ENCODE measurements around the gene PAN3. TPM values are rescaled to one million over a fixed set of nuclear protein-coding genes. Genes with fewer than 3 reads are reported as not detected.

Gene PAN3
- total and polyA plus RNA-seq, 2 of the 8 experiments (the other 6 are each of a cell fraction or from before 2014, with no cell fraction given), result 12.7 to 39.3 TPM

- Histone ChIP-seq H3K79me1 (ENCODE audit: low read depth, low read length) (no peaks in the 10 kb centered on the region; the same call in 1 of the 2 replicates), H4K20me1 (replicated peaks in 1 of 2; ENCODE audit: control insufficient read depth in 1 of 2, insufficient read depth in 2 of 2, low read length in 2 of 2) (peaks cover 0 to 7% of the 10 kb centered on the region in 2 experiments), H3K9ac (replicated peaks in 1 of 4; ENCODE audit: extremely low read depth in 1 of 4, low read depth in 3 of 4, low read length in 3 of 4) (peak overlapping the region; percentile 62 to 77 (median 67)), H3K4me1 (replicated peaks in 1 of 4; ENCODE audit: control insufficient read depth in 3 of 4, insufficient read depth in 4 of 4, low read length in 3 of 4) (peaks cover 0 to 11% (median 6%) of the 10 kb centered on the region in 4 experiments; a peak in 5 of 7 replicates), H3K36me3 (ENCODE audit: control insufficient read depth in 2 of 4, insufficient read depth in 4 of 4, low read length in 3 of 4) (no peaks in the 10 kb centered on the region), H3K79me2 (ENCODE audit: control insufficient read depth in 1 of 2, insufficient read depth in 2 of 2, low read length in 2 of 2) (peaks cover 17 to 58% of the 10 kb centered on the region in 2 experiments), H2AFZ (ENCODE audit: low read length) (no peak overlapping the region), H2BK20ac (ENCODE audit: low read length) (no peak overlapping the region), H3K27ac (ENCODE audit: low read depth, low read length) (peak overlapping the region; percentile 70; the same call in 1 of the 2 replicates), H2AK5ac (ENCODE audit: low read depth, low read length) (no peak overlapping the region), H3K23ac (ENCODE audit: insufficient read length) (no peak overlapping the region), H3K4me2 (ENCODE audit: insufficient read depth in 1 of 2, low read depth in 2 of 2, low read length in 2 of 2) (peak overlapping the region; percentile 88 to 90), H3K56ac (replicated peaks; ENCODE audit: insufficient read length, low read depth, low read length) (peak overlapping the region; percentile 73), H3K23me2 (ENCODE audit: low read depth, low read length) (peaks cover 6% of the 10 kb centered on the region; the same call in 1 of the 2 replicates), H4K5ac (ENCODE audit: insufficient read length, low read depth, low read length) (peak overlapping the region; percentile 62), H4K91ac (replicated peaks; ENCODE audit: insufficient read length, low read length) (peak overlapping the region; percentile 65), H3K9me3 (ENCODE audit: insufficient read depth in 2 of 2, low read depth in 1 of 2, low read length in 1 of 2) (no peaks in the 10 kb centered on the region), H4K8ac (ENCODE audit: extremely low read depth, insufficient read depth, low read length) (peak overlapping the region; percentile 83), H3K4me3 (ENCODE audit: extremely low read depth in 1 of 4, insufficient read depth in 2 of 4, low read depth in 3 of 4, low read length in 4 of 4) (peak overlapping the region; percentile 77 to 93 (median 92)), H3K27me3 (replicated peaks in 1 of 4; ENCODE audit: control insufficient read depth in 3 of 4, extremely low read depth in 1 of 4, insufficient read depth in 3 of 4, low read length in 3 of 4) (no peaks in the 10 kb centered on the region), H2BK15ac (ENCODE audit: low read length) (no peak overlapping the region), H2BK120ac (replicated peaks; ENCODE audit: low read depth, low read length) (no peak overlapping the region), H3K4ac (replicated peaks; ENCODE audit: insufficient read length, low read depth, low read length) (no peak overlapping the region), H2BK5ac (ENCODE audit: low read depth, low read length) (peak overlapping the region; percentile 86), H3K18ac (ENCODE audit: extremely low read depth, low read length) (peak overlapping the region; percentile 68; the same call in 1 of the 2 replicates), H2BK12ac (ENCODE audit: low read depth, low read length) (peak overlapping the region; percentile 0; the same call in 1 of the 2 replicates), H3K14ac (ENCODE audit: insufficient read length) (no peak overlapping the region)
- FAIRE-seq (no peak), DNase-seq (ENCODE audit: low read depth in 1 of 2, low spot score in 2 of 2) (peak; percentile 44 to 86)
- WGBS, 2 experiments (ENCODE audit: extremely low coverage in 1 of 2, insufficient coverage in 1 of 2, insufficient read length in 1 of 2, insufficient replicate concordance in 2 of 2, low coverage in 1 of 2, low lambda C conversion rate in 2 of 2, missing lambda C conversion rate in 1 of 2), result 0% methylated on average over 9 of the region's 60 CpGs; no CpG with 5 or more reads in 1 of the 2 experiments
- ChIA-PET CTCF (ENCODE audit: partially characterized antibody) (interaction anchor here (1.6 kb wide), 1 partner anchor 8 kb away, joined by 5 read pairs; no protein-coding TSS in a partner anchor), POLR2A (ENCODE audit: partially characterized antibody) (interaction anchor here (0.7 to 1.9 kb wide), 6 partner anchors 9 to 41 kb away, joined by 3 to 9 read pairs (median 4); no protein-coding TSS in a partner anchor)
- TF ChIP-seq BCL11A (IDR thresholded peaks at IDR 0.05; ENCODE audit: low read depth in 2 of 2, low read length in 2 of 2) (no peak), TAF7 (optimal IDR thresholded peaks at IDR 0.05; ENCODE audit: borderline replicate concordance, low read depth, low read length) (no peak), TBP (IDR thresholded peaks at IDR 0.05; ENCODE audit: low read depth, low read length) (no peak), RNF2 (IDR thresholded peaks at IDR 0.05; ENCODE audit: borderline replicate concordance, low read depth, low read length, missing control alignments, poor library complexity, severe bottlenecking) (no peak), SP2 (IDR thresholded peaks at IDR 0.05; ENCODE audit: low read length) (no peak), CHD1 (IDR thresholded peaks at IDR 0.05; ENCODE audit: low read depth, low read length) (no peak), JUND (IDR thresholded peaks at IDR 0.05; ENCODE audit: low read length) (no peak), NANOG (IDR thresholded peaks at IDR 0.05; ENCODE audit: insufficient read depth, low read depth, low read length, poor library complexity, severe bottlenecking) (no peak), ATF2 (IDR thresholded peaks at IDR 0.05; ENCODE audit: low read length) (no peak)
Measured at GRCh38 chr13:28138756-28139470, 568 bp downstream of the PAN3 start.
